Erythroblast (primary cell): ENCODE measurements around the gene DAB2IP.

Source experiments
- GATA1 ChIP-seq: IDR thresholded peaks from 2 replicates; pipeline ENCODE4 v1.6.1; 2011; ENCODE audit warnings: low read depth, mild to moderate bottlenecking, control low read depth, low read length, moderate library complexity
- POLR2A ChIP-seq: IDR thresholded peaks from 2 replicates; pipeline ENCODE4 v1.6.1; 2011; ENCODE audit warnings: mild to moderate bottlenecking, low read length

GRCh38 chr9:121641224-121641611, 10.2 kb upstream of the DAB2IP start:
- TF ChIP-seq POLR2A (no peak), GATA1 (no peak)
